H1 (cell line): ENCODE data around the gene PIK3C2G. TPM values are rescaled to one million over a fixed set of nuclear protein-coding genes. Genes with fewer than 3 reads are reported as not detected.

Experiments
- CHD7 ChIP-seq: fragments of 300-600 bp; sonication (generic); IDR thresholded peaks from 2 replicates; pipeline ENCODE4 v1.7.1; 2012; ENCODE audit warnings: low read length, moderate library complexity, mild to moderate bottlenecking, inconsistent platforms; ENCODE audit not compliant: insufficient replicate concordance
- polyA plus RNA-seq, 7 experiments: library from polyadenylated mRNA; depleted of rRNA in 3 of 7; stranded (reverse) in 5 of 7; unstranded in 2 of 7; fragments of >200 nt in 5 of 7; fragments of 200-250 nt in 2 of 7; gene quantifications; 1 replicate in 5 of 7; 2 replicates in 1 of 7; 4 replicates in 1 of 7; pipeline versions ENCODE4 v1.2.1 to v1.2.3, GENCODE V29; 2011 to 2013; ENCODE audit warnings: missing spikeins in 2 of 7, mixed read lengths in 2 of 7
- total RNA-seq: library from RNA; stranded (reverse); fragmentation: NEBNext Ultra II Directional; extraction: Animal tissue kit (Norgen Biotek cat#: 25700); gene quantifications from 2 replicates; pipeline ENCODE4 v1.2.1, GENCODE V29; 2021

PIK3C2G gene
- total and polyA plus RNA-seq, 2 of the 8 experiments (the other 6 are each of a cell fraction or from before 2014, with no cell fraction given): not detected

GRCh38 chr12:18327036-18327435 is 65.7 kb downstream of the PIK3C2G start (continued):
- TF ChIP-seq CHD7: no peak
